Urinary bladder (tissue), 4 donors: ENCODE results near the gene P2RX4. TPM values are rescaled to one million over a fixed set of nuclear protein-coding genes. Genes with fewer than 3 reads are reported as not detected.
"Not testable (repeated sequence)": the region's sequence is repeated elsewhere in the genome, so short reads cannot be mapped to it uniquely, and the experiment has no call there.

Source experiments
- DNase-seq: peaks from one replicate; pipeline ENCODE4 v3.0.0-alpha.2; 2015; ENCODE audit errors: extremely low spot score
- H3K27ac ChIP-seq: one replicate; pipeline ENCODE4 v1.5.1; 2013; ENCODE audit warnings: low read depth, mild to moderate bottlenecking, moderate library complexity
- H3K36me3 ChIP-seq: one replicate; pipeline ENCODE4 v1.6.1; 2013; ENCODE audit warnings: mild to moderate bottlenecking, moderate library complexity; ENCODE audit not compliant: insufficient read depth
- H3K4me1 ChIP-seq: one replicate; pipeline ENCODE4 v1.6.1; 2013; ENCODE audit warnings: mild to moderate bottlenecking, moderate library complexity; ENCODE audit not compliant: insufficient read depth
- H3K4me3 ChIP-seq: one replicate; pipeline ENCODE4 v1.5.1; 2013; ENCODE audit warnings: low read depth, low read length
- WGBS: extraction: QIAGEN DNeasy Blood & Tissue Kit; methylation state at CpG from one replicate; pipeline ENCODE4 v1.1.7; 2013; 5-methylcytosine and 5-hydroxymethylcytosine counted together
- polyA plus RNA-seq: library from polyadenylated mRNA; stranded (reverse); fragments of 200-250 nt; gene quantifications from one replicate; pipeline ENCODE4 v1.2.3, GENCODE V29; 2013
- total RNA-seq: library from RNA; depleted of rRNA; stranded (reverse); fragments of >200 nt; gene quantifications from one replicate; pipeline ENCODE4 v1.2.3, GENCODE V29; 2014
- donor health status: healthy with polysubstance abuse.
- donor health status: healthy.

Gene P2RX4, protein sequence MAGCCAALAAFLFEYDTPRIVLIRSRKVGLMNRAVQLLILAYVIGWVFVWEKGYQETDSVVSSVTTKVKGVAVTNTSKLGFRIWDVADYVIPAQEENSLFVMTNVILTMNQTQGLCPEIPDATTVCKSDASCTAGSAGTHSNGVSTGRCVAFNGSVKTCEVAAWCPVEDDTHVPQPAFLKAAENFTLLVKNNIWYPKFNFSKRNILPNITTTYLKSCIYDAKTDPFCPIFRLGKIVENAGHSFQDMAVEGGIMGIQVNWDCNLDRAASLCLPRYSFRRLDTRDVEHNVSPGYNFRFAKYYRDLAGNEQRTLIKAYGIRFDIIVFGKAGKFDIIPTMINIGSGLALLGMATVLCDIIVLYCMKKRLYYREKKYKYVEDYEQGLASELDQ
- total RNA-seq (14.6 TPM), polyA plus RNA-seq (14.7 TPM)

DNA sequence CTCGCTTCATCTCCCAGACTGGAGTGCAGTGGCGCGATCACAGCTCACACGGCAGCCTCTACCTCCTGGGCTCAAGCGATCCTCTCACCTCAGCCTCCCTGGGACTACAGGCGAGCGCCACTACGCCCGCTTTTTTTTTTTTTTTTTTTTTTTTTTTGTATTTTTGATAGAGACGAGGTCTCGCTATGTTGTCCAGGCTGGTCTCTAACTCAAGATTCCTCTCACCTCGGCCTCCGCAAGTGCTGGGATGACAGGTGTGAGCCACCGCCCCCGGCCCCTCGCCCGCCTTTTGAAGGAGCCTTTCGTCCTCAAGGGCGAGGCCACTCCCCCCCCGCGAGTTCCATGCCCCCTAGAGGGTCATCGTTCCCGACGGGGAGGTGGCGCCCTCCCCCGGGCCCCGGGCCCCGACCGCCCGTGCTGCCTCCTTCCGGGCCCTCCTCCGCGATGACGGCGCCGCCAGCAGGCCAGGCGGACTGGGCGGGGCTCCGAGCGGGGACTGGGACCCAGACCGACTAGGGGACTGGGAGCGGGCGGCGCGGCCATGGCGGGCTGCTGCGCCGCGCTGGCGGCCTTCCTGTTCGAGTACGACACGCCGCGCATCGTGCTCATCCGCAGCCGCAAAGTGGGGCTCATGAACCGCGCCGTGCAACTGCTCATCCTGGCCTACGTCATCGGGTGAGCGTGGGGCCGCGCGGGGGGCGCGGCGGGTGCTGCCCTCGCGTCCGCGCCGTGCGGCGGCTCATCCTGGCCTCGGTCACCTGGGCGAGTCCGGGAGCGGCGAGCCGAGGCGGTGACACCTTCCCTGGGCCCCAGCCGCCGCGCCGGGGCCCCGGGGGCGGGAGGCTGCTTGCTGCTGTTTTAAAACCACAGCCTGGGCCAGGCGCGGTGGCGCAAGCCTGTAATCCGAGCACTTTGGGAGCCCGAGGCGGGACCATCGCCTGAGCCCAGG lies at the start of gene P2RX4:
P2RX4 (plus strand) TSS at position 506 of the 949 bp plus-strand sequence; CDS start at position 542, 36 bp downstream.
- H3K4me3 ChIP-seq = peak within 1 kb of the TSS; percentile 61
- DNase-seq = peak; percentile 66
- H3K36me3 ChIP-seq = peaks cover 2% of the 10 kb centered on the region
- peak within 1 kb of the TSS; percentile 75 for H3K27ac ChIP-seq
- no peaks in the 10 kb centered on the region for H3K4me1 ChIP-seq
- WGBS = 8% methylated on average over 97 of the region's 97 CpGs

- no peak for DNase-seq
- Histone ChIP-seq H3K4me3 (no peak overlapping the region), H3K36me3 (no peaks in the 10 kb centered on the region), H3K27ac (no peak overlapping the region), H3K4me1 (no peaks in the 10 kb centered on the region)
- WGBS = 82% methylated on average over 10 of the region's 10 CpGs
These were observed 47.5 kb upstream of the P2RX4 start for GRCh38 chr12:121162384-121162783.

DNA sequence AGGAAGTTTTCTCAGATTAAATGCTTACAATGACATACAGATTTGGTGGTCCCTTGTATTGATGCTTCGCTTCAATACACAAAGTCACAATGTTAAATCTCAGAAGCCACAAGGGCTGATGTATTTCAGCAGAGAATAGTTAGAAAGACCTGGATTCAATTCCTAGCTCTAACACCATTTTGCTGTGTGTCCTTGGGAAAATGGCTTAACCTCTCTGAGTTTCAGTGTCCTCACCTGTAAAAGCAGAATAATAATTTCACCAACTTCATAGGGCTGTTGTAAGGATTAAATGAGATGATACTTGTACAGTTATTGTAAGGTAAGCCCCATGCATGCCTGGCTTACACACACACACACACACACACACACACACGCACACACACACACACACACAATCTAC lies 46.9 kb upstream of the P2RX4 start:
- Histone ChIP-seq H3K36me3 (no peaks in the 10 kb centered on the region), H3K4me3 (no peak overlapping the region), H3K4me1 (no peaks in the 10 kb centered on the region), H3K27ac (no peak overlapping the region)
- no peak for DNase-seq
- WGBS = 80% methylated on average over 2 of the region's 2 CpGs

DNA sequence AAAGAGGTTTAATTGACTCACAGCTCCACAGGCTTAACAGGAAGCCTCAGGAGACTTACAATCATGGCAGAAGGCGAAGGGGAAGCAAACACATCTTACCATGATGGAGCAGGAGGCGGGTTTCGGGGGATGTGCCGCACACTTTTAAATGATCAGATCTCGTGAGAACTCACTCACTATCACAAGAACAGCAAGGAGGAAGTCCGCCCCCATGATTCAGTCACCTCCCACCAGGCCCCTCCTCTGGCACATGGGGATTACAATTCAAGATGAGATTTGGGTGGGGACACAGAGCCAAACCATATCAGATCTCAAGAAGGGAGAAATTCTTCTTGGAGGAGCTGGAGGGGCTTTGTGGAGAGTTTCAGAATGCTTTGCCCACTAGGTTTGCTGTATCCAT lies 45.1 kb upstream of the P2RX4 start:
- DNase-seq, H3K27ac ChIP-seq, H3K36me3 ChIP-seq, H3K4me3 ChIP-seq, H3K4me1 ChIP-seq: not testable (repeated sequence)
- 93% methylated on average over 6 of the region's 6 CpGs for WGBS

GRCh38 chr12:121165316-121165715 lies 44.6 kb upstream of the P2RX4 start:
- no peak for DNase-seq

GRCh38 chr12:121166356-121166755 lies 43.6 kb upstream of the P2RX4 start:
- WGBS = 83% methylated on average over 1 of the region's 1 CpG
- no peak overlapping the region for H3K4me3 ChIP-seq
- H3K36me3 ChIP-seq = no peaks in the 10 kb centered on the region

More at GRCh38 chr12:121165316-121165715, 44.6 kb upstream of the P2RX4 start:
- Histone ChIP-seq H3K27ac (no peak overlapping the region), H3K4me1 (no peaks in the 10 kb centered on the region), H3K36me3 (no peaks in the 10 kb centered on the region), H3K4me3 (no peak overlapping the region)
- WGBS = 82% methylated on average over 9 of the region's 9 CpGs

DNA sequence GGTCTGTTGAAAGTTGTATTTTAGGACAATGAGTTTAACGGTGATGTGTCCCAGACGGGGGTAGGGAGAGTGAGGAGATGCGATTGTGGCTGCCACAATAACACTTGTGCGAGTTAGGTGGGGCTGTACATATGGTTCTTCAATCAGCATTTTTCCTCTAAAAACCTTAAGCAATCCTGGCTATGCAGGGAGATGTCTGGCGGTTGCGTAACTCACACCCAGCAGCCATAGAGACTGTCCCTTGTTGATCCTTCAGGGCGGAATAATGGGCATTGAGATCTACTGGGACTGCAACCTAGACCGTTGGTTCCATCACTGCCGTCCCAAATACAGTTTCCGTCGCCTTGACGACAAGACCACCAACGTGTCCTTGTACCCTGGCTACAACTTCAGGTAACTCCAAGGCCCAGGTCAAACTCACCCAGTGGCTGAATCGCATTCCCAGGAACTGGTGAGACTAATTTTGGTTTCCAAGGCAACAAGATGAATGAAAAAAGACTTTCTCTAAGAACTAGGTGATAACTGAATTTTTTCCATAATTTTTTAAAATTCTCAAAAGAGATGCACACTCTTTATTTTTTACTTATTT lies 42.6 kb upstream of the P2RX4 start:
- no peaks in the 10 kb centered on the region for H3K4me1 ChIP-seq
- H3K4me3 ChIP-seq = no peak overlapping the region
- H3K36me3 ChIP-seq = no peaks in the 10 kb centered on the region
- no peak overlapping the region for H3K27ac ChIP-seq
- DNase-seq = no peak
- WGBS = 82% methylated on average over 14 of the region's 14 CpGs

More at GRCh38 chr12:121166356-121166755, 43.6 kb upstream of the P2RX4 start:
- Histone ChIP-seq H3K4me1 (no peaks in the 10 kb centered on the region), H3K27ac (no peak overlapping the region)
- no peak for DNase-seq

GRCh38 chr12:121167951-121168350 lies 42.0 kb upstream of the P2RX4 start:
- DNase-seq = no peak
- no peak overlapping the region for H3K4me3 ChIP-seq
- no peaks in the 10 kb centered on the region for H3K36me3 ChIP-seq
- H3K4me1 ChIP-seq = no peaks in the 10 kb centered on the region
- WGBS = 89% methylated on average over 3 of the region's 3 CpGs
- no peak overlapping the region for H3K27ac ChIP-seq

DNA sequence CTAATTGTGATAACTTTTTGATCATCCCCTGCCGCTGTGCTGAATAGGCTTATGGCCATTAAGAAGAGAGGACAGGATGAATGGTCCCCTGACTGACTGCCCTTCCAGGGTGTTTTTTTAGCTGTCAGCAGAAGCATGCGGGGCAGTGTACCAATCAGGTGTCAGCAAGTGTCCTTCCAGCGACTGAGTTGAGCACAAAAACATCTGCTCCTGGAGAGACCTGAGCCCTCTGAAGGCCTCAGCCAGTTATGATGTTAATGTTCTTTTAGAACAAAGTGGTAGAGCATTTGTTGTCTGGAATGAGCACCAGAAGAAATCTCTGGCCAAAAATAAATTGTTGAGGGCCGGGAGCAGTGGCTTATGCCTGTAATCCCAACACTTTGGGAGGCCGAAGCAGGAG lies 39.8 kb upstream of the P2RX4 start:
- no peak for DNase-seq
- no peaks in the 10 kb centered on the region for H3K4me1 ChIP-seq
- H3K4me3 ChIP-seq = no peak overlapping the region
- 91% methylated on average over 5 of the region's 5 CpGs for WGBS
- H3K27ac ChIP-seq = no peak overlapping the region
- no peaks in the 10 kb centered on the region for H3K36me3 ChIP-seq

DNA sequence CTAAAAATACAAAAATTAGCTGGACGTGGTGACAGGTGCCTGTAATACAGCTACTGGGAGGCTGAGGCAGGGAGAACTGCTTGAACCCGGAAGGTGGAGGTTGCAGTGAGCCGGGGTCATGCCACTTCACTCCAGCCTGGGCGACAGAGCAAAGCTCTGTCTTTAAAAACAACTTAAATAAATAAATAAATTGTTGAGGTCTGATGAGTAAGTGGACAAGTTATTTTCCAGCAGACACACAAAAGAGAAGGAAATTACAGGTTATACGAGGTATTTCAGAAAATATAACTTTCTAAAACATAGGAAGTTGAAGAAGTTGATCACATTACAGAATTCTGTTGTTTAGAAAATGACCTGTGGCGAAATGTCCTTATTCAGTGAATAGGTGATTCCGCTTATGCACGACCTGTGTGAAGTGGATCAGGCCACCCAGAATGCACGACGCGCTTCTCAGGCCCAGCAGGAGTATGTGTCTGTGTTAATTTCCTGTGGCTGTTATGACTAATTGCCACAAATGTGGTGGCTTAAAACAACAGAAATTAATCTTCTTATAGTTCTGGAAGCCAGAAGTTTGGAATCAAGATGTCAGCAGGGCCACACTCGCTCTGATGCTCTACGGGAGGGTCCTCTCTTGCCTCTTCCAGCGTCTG lies 39.2 kb upstream of the P2RX4 start:
- H3K4me3 ChIP-seq = no peak overlapping the region
- no peak overlapping the region for H3K27ac ChIP-seq
- H3K36me3 ChIP-seq = no peaks in the 10 kb centered on the region
- DNase-seq = no peak
- 91% methylated on average over 14 of the region's 14 CpGs for WGBS
- H3K4me1 ChIP-seq = no peaks in the 10 kb centered on the region

DNA sequence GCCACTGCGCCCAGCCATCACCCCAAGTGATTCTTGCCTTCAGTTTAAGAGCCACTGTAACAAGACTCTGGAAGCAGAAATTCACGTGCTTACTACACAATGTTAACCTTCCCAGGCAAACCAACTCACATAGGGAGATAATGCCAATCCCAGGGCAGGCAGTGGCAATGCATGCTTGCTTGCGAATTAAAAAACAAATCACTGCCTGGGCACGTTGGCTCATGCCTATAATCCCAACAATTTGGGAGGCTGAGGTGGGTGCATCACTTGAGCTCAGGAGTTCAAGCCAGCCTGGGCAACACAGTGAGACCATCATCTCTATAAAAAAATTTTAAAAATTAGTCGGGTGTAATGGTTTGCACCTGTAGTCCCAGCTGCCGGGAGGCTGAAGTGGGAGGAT lies 37.8 kb upstream of the P2RX4 start:
- Histone ChIP-seq H3K36me3 (no peaks in the 10 kb centered on the region), H3K27ac (no peak overlapping the region), H3K4me1 (no peaks in the 10 kb centered on the region), H3K4me3 (no peak overlapping the region)
- 89% methylated on average over 6 of the region's 6 CpGs for WGBS
- DNase-seq = no peak

DNA sequence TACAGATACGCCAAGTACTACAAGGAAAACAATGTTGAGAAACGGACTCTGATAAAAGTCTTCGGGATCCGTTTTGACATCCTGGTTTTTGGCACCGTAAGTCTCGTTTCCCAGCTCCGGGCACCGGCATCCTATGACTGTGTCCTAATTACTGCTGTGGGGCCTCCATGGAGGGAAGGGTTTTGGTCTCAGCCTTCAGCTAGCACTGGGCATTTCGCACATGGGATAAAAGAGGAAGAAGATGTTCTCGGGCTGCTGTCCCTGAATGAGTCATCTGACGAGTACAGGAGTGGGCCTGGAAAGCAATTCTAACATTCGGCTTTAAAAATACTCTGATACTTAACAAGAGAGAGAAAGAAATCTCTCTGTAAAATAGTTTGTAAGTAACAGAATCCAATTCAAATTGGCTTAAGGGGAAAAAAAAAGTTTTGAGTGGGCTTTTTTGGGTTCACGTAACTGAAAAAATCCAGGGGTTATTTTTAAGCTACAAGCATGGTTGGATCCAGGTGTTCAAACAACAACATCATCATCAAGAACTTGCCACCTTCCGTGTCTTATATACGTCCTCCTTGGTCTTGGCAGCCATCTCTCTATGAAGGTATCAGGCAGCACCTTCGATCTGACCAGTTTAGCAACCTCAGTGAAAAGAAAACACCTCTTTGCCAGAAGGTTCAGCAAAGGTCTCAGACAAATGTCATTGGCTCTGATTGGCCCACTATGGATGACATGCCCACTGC lies 34.4 kb upstream of the P2RX4 start:
- Histone ChIP-seq H3K27ac (no peak overlapping the region), H3K36me3 (no peaks in the 10 kb centered on the region), H3K4me3 (no peak overlapping the region), H3K4me1 (no peaks in the 10 kb centered on the region)
- WGBS = 76% methylated on average over 16 of the region's 16 CpGs
- no peak for DNase-seq
